ENCODE measurements around the gene KCNF1. TPM values are rescaled to one million over a fixed set of nuclear protein-coding genes. Genes with fewer than 3 reads are reported as not detected.

KCNF1 gene
- total RNA-seq, 1 experiment from 2014 or later: 3.2 TPM

DNA sequence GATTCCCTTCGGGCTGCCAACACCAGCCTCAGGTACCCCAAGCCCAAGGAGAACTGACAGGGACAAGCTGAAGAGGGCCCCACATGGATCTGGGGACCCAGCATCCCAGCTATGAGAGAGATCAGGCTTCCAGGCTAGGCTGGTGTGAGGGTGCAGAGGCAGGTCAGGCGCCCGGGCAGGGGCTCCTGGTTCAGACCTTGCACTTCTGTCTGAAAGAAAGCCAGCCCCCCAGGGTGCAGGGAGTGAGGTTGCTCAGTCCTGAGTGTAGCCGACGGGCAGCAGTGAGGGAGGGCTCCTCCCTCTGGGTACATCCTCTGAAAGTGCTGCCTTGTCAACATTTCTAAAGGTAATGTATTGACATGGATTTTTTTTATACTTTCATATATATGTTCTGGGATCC is 33.1 kb downstream of the KCNF1 start:
- Histone ChIP-seq H3K9me3 (ENCODE audit: control insufficient read depth, low read depth, low read length) (no peaks in the 10 kb centered on the region), H3K27me3 (ENCODE audit: insufficient read depth, low read length) (no peaks in the 10 kb centered on the region), H2AK5ac (ENCODE audit: insufficient read length, low read length) (no peak overlapping the region), H3K27ac (ENCODE audit: insufficient read length, low read depth, low read length) (no peak overlapping the region), H4K8ac (replicated peaks; ENCODE audit: insufficient read length, low read depth, low read length) (no peak overlapping the region), H3K56ac (ENCODE audit: insufficient read length, low read depth, low read length) (no peak overlapping the region), H3K4me1 (ENCODE audit: insufficient read depth, low read length) (no peaks in the 10 kb centered on the region), H3K4ac (ENCODE audit: low read depth, low read length) (no peak overlapping the region), H2AFZ (ENCODE audit: low read length) (no peak overlapping the region), H2BK12ac (ENCODE audit: insufficient read length, low read depth, low read length) (no peak overlapping the region), H3K4me2 (ENCODE audit: insufficient read depth, insufficient read length, low read length) (no peak overlapping the region), H4K5ac (ENCODE audit: insufficient read length, low read depth, low read length) (no peak overlapping the region), H3K79me1 (ENCODE audit: insufficient read depth, low read depth, low read length, poor library complexity, severe bottlenecking) (no peaks in the 10 kb centered on the region), H3K23me2 (ENCODE audit: insufficient read length, low read depth, low read length, poor library complexity, severe bottlenecking) (no peaks in the 10 kb centered on the region), H3T11ph (ENCODE audit: low read length) (no peak overlapping the region), H2BK20ac (ENCODE audit: low read depth, low read length, poor library complexity, severe bottlenecking) (no peak overlapping the region), H2BK120ac (ENCODE audit: low read depth, low read length, poor library complexity, severe bottlenecking) (no peak overlapping the region), H2BK5ac (ENCODE audit: insufficient read length, low read length) (no peak overlapping the region), H4K91ac (ENCODE audit: insufficient read length, low read depth, low read length) (no peak overlapping the region), H2BK15ac (ENCODE audit: low read depth, low read length) (no peak overlapping the region), H3K9ac (ENCODE audit: extremely low read depth, insufficient read length, low read length) (no peak overlapping the region), H4K20me1 (ENCODE audit: control insufficient read depth, insufficient read depth, insufficient read length) (no peaks in the 10 kb centered on the region), H3K14ac (ENCODE audit: insufficient read depth, low read length) (no peak overlapping the region), H3K18ac (ENCODE audit: insufficient read length, low read depth, low read length) (no peak overlapping the region), H3K79me2 (ENCODE audit: insufficient read depth, low read length) (no peaks in the 10 kb centered on the region), H3K23ac (ENCODE audit: insufficient read length, low read depth, low read length) (no peak overlapping the region)
- DNase-seq: no peak
- TF ChIP-seq, protein P1, sequence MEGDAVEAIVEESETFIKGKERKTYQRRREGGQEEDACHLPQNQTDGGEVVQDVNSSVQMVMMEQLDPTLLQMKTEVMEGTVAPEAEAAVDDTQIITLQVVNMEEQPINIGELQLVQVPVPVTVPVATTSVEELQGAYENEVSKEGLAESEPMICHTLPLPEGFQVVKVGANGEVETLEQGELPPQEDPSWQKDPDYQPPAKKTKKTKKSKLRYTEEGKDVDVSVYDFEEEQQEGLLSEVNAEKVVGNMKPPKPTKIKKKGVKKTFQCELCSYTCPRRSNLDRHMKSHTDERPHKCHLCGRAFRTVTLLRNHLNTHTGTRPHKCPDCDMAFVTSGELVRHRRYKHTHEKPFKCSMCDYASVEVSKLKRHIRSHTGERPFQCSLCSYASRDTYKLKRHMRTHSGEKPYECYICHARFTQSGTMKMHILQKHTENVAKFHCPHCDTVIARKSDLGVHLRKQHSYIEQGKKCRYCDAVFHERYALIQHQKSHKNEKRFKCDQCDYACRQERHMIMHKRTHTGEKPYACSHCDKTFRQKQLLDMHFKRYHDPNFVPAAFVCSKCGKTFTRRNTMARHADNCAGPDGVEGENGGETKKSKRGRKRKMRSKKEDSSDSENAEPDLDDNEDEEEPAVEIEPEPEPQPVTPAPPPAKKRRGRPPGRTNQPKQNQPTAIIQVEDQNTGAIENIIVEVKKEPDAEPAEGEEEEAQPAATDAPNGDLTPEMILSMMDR (conservative IDR thresholded peaks at IDR 0.05): no peak
- Mint-ChIP-seq H3K9me3 (peaks cover 3 to 4% of the 10 kb centered on the region in 2 experiments; a peak in 3 of 5 replicates), H3K27ac (peak overlapping the region in 1 of 3 experiments; percentile 27; a peak in 1 of 7 replicates), H3K36me3 (ENCODE audit: insufficient read depth in 1 of 3, low read depth in 3 of 3) (peaks cover 0 to 2% (median 0%) of the 10 kb centered on the region in 3 experiments; a peak in 2 of 7 replicates), H3K4me3 (no peak overlapping the region), H3K27me3 (ENCODE audit: low read depth) (peaks cover 5% of the 10 kb centered on the region), H3K4me1 (no peaks in the 10 kb centered on the region)
- WGBS (ENCODE audit: extremely low coverage, insufficient read length, low lambda C conversion rate): no CpG with 5 or more reads among the region's 5 CpGs

All from H9 (cell line).